SU-DHL-6 (cell line): ENCODE results near the gene RNF113B.

Experiments
- H2AFZ ChIP-seq: fragments of 200-600 bp; sonication (generic); 2 replicates; pipeline ENCODE4 v1.6.1; 2014; ENCODE audit warnings: low read depth, mild to moderate bottlenecking, moderate library complexity, mixed read lengths, antibody characterized with exemption, low read length; ENCODE audit not compliant: severe bottlenecking
- H3F3A ChIP-seq: fragments of 200-600 bp; shearing (Covaris generic); 2 replicates; pipeline ENCODE4 v1.6.0; 2016; ENCODE audit warnings: antibody characterized with exemption, mild to moderate bottlenecking; ENCODE audit not compliant: insufficient read depth
- H3K27ac ChIP-seq: fragments of 200-600 bp; sonication (generic); 2 replicates; pipeline ENCODE4 v1.5.1; 2016; ENCODE audit warnings: low read depth, mild to moderate bottlenecking, low read length, moderate library complexity, mixed read lengths
- H3K27me3 ChIP-seq: fragments of 200-600 bp; sonication (generic), shearing (Covaris generic); 2 replicates; pipeline ENCODE4 v1.6.0; 2014; ENCODE audit warnings: mild to moderate bottlenecking, low read length
- H3K36me3 ChIP-seq: fragments of 200-600 bp; sonication (generic); 2 replicates; pipeline ENCODE4 v1.6.1; 2014; ENCODE audit warnings: mild to moderate bottlenecking, low read length, mixed read lengths
- H3K4me2 ChIP-seq: fragments of 300-600, 200-600 bp; shearing (Covaris generic), sonication (generic); 2 replicates; pipeline ENCODE4 v1.6.0; 2014; ENCODE audit warnings: low read length, low read depth, mild to moderate bottlenecking; ENCODE audit not compliant: poor library complexity, severe bottlenecking
- H3K4me3 ChIP-seq: fragments of 200-600 bp; sonication (generic); 2 replicates; pipeline ENCODE4 v1.5.1; 2014; ENCODE audit warnings: antibody characterized with exemption, low read length, mild to moderate bottlenecking, mixed read lengths; ENCODE audit not compliant: insufficient read depth, poor library complexity, severe bottlenecking
- H3K79me2 ChIP-seq: fragments of 200-600 bp; sonication (generic); 2 replicates; pipeline ENCODE4 v1.6.1; 2014; ENCODE audit warnings: mild to moderate bottlenecking, low read length, moderate library complexity; ENCODE audit not compliant: insufficient read depth
- H3K9ac ChIP-seq: fragments of 200-600 bp; sonication (generic); 2 replicates; pipeline ENCODE4 v1.7.0; 2014; ENCODE audit warnings: mild to moderate bottlenecking, low read length
- H3K9me2 ChIP-seq: fragments of 200-600 bp; sonication (generic); replicated peaks from 2 replicates; pipeline ENCODE4 v1.6.1; 2014; ENCODE audit warnings: low read length; ENCODE audit not compliant: insufficient read depth
- H3K9me3 ChIP-seq: fragments of 200-600 bp; sonication (generic); 2 replicates; pipeline ENCODE4 v1.6.1; 2014; ENCODE audit warnings: low read length, mixed read lengths; ENCODE audit not compliant: insufficient read depth
- H4K20me1 ChIP-seq: fragments of 200-600 bp; sonication (generic); 2 replicates; pipeline ENCODE4 v1.6.1; 2014; ENCODE audit warnings: low read depth, mild to moderate bottlenecking, antibody characterized with exemption, low read length, moderate library complexity, mixed read lengths
- CTCF ChIP-seq: fragments of 200-600 bp; sonication (generic); IDR thresholded peaks from one replicate; pipeline ENCODE4 v1.5.1; 2017; ENCODE audit warnings: antibody characterized with exemption, mild to moderate bottlenecking, low read length, moderate library complexity; ENCODE audit not compliant: insufficient read depth, poor library complexity, severe bottlenecking
- EZH2phosphoT487 ChIP-seq: fragments of 200-600 bp; sonication (generic), shearing (Covaris generic); conservative IDR thresholded peaks from 2 replicates; pipeline ENCODE4 v1.6.1; 2018; ENCODE audit warnings: mild to moderate bottlenecking, antibody characterized with exemption, low read length, moderate library complexity, mixed read lengths

RNF113B gene

GRCh38 chr13:98215508-98215907 is 38.4 kb upstream of the RNF113B start:
- Histone ChIP-seq H3F3A (no peaks in the 10 kb centered on the region), H3K9ac (no peak overlapping the region), H3K79me2 (no peaks in the 10 kb centered on the region), H3K9me3 (no peaks in the 10 kb centered on the region), H3K27ac (no peak overlapping the region), H2AFZ (no peak overlapping the region), H3K36me3 (no peaks in the 10 kb centered on the region), H3K4me2 (no peak overlapping the region), H3K4me3 (no peak overlapping the region), H4K20me1 (no peaks in the 10 kb centered on the region), H3K9me2 (no peaks in the 10 kb centered on the region), H3K27me3 (no peaks in the 10 kb centered on the region)
- TF ChIP-seq CTCF (no peak), EZH2phosphoT487 (no peak)

GRCh38 chr13:98214707-98215106 is 37.6 kb upstream of the RNF113B start:
- Histone ChIP-seq H3K4me3 (no peak overlapping the region), H3K27ac (no peak overlapping the region), H3K79me2 (no peaks in the 10 kb centered on the region), H3K9me3 (no peaks in the 10 kb centered on the region), H4K20me1 (no peaks in the 10 kb centered on the region), H3K27me3 (no peaks in the 10 kb centered on the region), H3K4me2 (no peak overlapping the region), H3K9me2 (no peaks in the 10 kb centered on the region), H3K9ac (no peak overlapping the region), H2AFZ (no peak overlapping the region), H3F3A (no peaks in the 10 kb centered on the region), H3K36me3 (no peaks in the 10 kb centered on the region)
- no peak for TF ChIP-seq EZH2phosphoT487
- no peak for TF ChIP-seq CTCF

- no peak overlapping the region for H2AFZ ChIP-seq
- H4K20me1 ChIP-seq, result no peaks in the 10 kb centered on the region
- no peaks in the 10 kb centered on the region for H3K27me3 ChIP-seq
- H3K9me3 ChIP-seq, result no peaks in the 10 kb centered on the region
- H3K27ac ChIP-seq, result no peak overlapping the region
- no peaks in the 10 kb centered on the region for H3F3A ChIP-seq
- no peak overlapping the region for H3K4me3 ChIP-seq
- H3K9ac ChIP-seq, result no peak overlapping the region
- H3K9me2 ChIP-seq, result no peaks in the 10 kb centered on the region
- TF ChIP-seq CTCF (no peak), EZH2phosphoT487 (no peak)
- H3K79me2 ChIP-seq, result no peaks in the 10 kb centered on the region
- no peak overlapping the region for H3K4me2 ChIP-seq
- no peaks in the 10 kb centered on the region for H3K36me3 ChIP-seq
These were observed 37.1 kb upstream of the RNF113B start for GRCh38 chr13:98214008-98214643.
